Activated naive CD4-positive, alpha-beta T cell (primary cell): Measurements from ENCODE around the gene AUTS2.

ENCODE experiments used
- DNase-seq, 4 experiments: peaks; one replicate each; lab custom pipeline; 2025; lab: John Stamatoyannopoulos, UW

AUTS2 gene

GRCh38 chr7:70035519-70035918 lies 437.2 kb downstream of the AUTS2 start:
- DNase-seq, result no peak

DNA sequence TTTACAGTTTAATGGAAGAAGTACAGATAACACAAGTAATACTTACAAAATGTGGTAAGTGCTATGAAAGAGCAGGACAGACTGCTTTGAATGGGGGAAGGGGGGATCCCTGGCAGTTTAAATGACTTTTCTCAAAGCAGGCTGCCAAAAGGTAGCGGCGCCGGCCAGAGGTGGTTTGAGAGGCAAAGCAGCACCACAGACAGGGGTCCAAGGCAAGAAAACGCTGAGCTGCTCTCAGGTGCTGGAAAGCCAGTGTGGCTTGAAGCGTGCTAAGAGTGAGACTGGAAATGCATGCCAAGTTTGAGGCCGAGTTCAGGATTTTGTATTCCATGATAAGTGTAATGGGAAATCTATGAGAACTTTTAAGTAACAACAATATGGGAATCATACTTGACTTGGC lies 437.7 kb downstream of the AUTS2 start:
- no peak for DNase-seq

- DNase-seq, result no peak
These were observed 438.4 kb downstream of the AUTS2 start for GRCh38 chr7:70036695-70037094.

DNA sequence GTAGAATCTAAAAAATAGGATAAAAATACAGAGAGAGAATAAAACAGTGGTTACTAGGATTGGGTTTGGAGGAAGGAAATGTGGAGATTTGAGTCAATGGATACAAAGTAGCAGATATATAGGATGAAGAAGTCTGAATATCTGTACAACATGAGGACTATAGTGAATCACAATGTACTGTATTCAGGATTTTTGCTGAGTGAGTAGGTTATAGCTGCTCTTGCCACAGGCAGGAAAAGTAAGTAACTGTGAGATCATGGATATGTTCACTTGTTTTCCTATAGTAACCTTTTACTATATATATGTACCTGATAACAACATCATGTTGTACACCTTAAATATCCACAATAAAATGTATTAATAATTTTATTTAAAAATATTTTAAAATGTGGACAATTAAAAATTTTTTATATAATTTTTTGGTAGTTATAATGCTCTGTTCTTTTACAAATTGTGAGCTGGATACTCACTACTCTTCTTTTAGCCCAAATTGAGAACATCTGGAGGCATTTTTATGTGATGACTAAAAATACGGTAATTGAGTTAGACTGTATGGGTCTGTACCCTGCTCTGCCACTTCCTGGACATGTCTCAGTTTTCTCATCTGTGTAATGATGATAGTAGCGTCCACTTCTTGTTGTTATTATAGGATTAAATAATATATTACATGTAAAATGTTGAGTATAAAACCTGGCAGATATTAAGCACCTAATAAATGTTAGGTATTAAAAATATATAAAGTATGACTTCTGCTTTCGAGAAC lies 439.1 kb downstream of the AUTS2 start:
- no peak for DNase-seq

- no peak for DNase-seq
These were observed 441.8 kb downstream of the AUTS2 start for GRCh38 chr7:70040051-70040450.

- DNase-seq, result no peak
These were observed 442.9 kb downstream of the AUTS2 start for GRCh38 chr7:70040970-70041766.

- DNase-seq, result no peak
These were observed 444.3 kb downstream of the AUTS2 start for GRCh38 chr7:70042533-70042932.

DNA sequence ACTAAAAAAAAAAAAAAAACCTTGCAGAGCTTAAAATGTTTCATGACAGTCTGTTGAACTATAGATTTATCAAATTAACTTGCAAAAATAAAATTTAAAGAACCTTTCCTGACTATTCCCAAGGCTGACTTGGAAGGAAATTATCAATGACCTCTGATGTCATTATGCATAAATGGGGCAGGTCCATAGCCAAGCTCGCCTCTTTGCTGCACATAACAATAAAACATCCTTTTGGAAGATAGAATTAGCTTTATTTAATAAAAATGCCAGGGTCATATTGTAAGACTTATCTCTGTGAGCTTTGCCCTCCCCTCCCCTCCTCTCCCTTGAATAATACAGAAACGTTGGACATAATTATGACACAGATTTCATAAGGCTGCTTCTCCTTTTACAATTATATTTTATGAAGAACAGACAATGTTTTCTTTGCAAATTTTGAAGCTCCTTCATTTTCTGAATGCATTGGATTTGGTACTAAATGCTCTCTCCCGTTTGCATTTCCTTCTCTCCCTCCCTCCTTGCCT lies 444.8 kb downstream of the AUTS2 start:
- DNase-seq, result no peak

- no peak for DNase-seq
These were observed 445.8 kb downstream of the AUTS2 start for GRCh38 chr7:70044064-70044463.

- DNase-seq, result no peak
These were observed 446.2 kb downstream of the AUTS2 start for GRCh38 chr7:70044525-70044924.

DNA sequence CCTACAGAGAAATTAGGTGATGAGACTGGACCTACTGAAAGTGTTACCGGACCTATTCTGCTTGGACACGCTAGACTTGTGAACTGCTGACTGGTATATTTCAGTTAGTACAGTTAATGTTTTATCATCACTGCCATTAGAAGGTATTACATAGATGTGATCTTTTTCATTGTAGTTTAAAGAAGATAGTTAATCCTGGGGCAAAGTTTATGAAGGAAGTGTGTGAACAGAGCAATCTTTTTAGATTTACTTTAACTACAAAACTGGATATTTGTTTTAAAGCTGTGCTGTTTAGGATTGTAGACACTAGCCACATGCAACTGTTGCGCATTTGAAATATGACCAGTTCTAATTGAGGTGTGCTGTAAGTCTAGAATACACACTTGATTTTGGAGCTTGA lies 446.7 kb downstream of the AUTS2 start:
- no peak for DNase-seq

DNA sequence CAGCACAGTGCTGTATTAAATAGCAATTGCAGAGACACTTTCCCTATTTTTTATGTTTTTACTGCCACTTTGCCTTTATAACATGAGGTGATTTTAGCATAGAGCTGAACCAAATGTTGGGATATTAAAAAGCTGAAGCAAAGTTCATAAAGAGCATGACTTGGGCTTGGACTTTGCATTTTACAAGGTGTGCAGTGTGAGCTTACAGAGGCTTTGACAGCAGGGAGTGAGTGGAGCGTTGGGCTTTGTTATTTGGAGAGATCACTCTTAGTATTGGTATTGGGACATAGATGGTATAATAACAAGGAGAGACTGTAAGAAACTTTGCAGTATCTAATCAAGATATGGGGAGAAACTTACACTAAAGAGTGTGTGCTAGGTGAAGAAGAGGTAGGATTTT lies 449.1 kb downstream of the AUTS2 start:
- no peak for DNase-seq

DNA sequence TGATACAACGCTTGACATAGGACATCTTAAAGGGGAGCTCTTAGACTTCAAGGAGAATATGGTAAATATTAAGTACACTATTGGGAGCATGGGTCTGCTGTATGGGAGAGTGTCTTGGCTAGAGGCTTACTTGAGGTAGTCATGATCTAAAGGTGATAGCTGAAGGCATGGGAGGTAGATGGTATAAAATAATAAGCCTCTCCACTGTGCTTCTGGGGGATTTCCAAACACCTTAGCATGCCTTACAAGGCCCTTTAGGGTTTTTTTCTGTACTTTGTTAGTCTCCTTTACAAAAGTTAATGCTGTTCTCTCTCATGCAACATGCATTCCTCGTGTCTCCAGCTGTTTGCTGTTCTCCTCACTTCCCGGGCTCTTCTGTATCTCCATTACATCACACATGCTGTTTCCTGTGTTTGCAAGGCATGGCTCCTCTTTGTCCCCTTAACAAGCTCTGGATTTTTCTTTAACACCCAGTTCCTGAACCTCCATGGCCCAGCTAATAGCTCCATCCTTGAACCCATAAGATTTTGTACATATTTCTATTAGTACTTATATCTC lies 449.7 kb downstream of the AUTS2 start:
- DNase-seq, result no peak

GRCh38 chr7:70051726-70052125 lies 453.5 kb downstream of the AUTS2 start:
- DNase-seq, result no peak

GRCh38 chr7:70052691-70053090 lies 454.4 kb downstream of the AUTS2 start:
- no peak for DNase-seq

GRCh38 chr7:70053421-70053820 lies 455.1 kb downstream of the AUTS2 start:
- DNase-seq, result no peak

- DNase-seq, result no peak
These were observed 455.7 kb downstream of the AUTS2 start for GRCh38 chr7:70053989-70054388.

DNA sequence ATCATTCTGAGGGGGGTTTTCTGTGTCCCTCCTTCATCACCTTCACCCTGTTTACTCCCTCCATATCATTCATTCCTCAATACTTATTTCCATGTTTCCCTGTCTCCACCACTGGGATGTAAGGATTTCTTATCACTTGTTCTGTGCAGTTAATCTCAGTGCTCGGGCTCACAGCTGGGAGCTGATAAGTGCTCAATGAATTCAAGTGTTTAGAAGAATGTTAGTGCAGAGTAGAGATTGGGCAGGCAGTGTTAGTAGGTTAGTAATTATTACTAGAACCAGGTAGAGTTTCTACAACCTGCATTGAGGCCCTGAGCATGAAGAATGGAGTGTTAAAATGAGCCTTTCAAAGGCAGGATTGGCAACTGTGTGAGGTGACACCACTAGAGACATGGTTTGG lies 458.1 kb downstream of the AUTS2 start:
- DNase-seq, result no peak

GRCh38 chr7:70060298-70061068 lies 462.2 kb downstream of the AUTS2 start:
- no peak for DNase-seq

DNA sequence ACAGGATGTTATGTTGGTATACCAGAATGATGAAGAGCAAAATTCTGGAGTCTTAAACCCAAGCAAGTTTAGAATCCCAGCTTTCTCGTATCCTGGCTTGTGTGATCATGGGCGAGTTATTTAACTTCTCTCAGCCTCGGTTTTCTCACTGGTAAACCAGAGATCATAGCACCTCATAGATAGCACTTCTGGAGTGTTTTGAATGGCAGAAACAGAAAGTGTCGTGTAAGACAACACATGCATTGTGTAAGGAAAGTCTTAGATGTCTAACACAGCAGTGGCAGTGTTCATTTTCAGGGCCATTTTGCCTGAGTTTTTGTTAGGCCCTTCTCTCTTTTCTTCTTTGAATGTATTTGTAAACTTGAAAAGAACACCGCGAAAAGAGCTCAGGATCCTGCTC lies 465.1 kb downstream of the AUTS2 start:
- DNase-seq, result no peak

DNA sequence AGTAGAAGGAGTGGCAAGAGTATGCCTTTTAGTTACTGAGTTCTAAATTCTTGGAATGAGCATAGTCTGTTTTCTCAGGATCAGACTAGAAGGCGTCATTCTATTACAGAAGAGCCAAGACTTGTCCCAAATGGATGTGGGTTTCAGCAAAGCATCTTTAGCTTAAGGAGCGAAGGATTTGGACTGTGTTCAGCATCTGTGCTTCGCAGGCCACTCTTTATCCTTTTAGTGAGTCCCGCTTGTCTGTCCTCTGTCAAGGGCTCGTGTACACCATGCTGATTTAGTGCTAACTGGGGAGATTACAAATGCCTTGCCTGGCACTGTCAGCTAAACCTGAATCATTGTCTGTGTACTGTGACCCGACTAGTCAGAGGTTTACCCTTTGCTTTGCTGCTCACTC lies 465.7 kb downstream of the AUTS2 start:
- no peak for DNase-seq

DNA sequence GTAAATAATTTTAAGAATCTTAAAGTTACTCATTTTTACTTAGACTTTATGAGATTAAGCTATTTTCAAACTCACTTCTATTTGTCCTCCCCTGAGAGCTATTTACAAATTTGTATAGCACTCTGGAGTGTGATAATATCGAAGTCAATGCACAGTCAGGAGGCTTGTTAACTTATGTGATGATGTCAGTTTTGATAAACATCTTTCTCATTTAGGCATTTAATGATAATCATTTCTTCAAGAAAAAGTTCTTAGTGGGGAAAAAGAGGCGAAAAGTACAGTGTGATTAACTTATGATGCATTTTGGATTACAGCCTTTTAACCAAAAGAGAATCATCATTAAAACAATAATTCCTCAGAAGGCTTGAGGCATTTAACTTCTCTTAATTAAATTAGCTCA lies 468.6 kb downstream of the AUTS2 start:
- DNase-seq, result no peak
